GM21528 (cell line): Measurements from ENCODE around the gene COL4A2.
A peak's percentile ranks its signal among the peaks of the same experiment; 100 is the strongest.
"Not testable (repeated sequence)": the region's sequence is repeated elsewhere in the genome, so short reads cannot be mapped to it uniquely, and the experiment has no call there.

Experiments
- ATAC-seq: cut with Tn5 transposase; IDR thresholded peaks from one replicate; pipeline ENCODE4 v1.9.1; 2021; ENCODE audit warnings: mild to moderate bottlenecking, moderate library complexity; ENCODE audit not compliant: unreplicated experiment, low FRiP score

The COL4A2 gene

GRCh38 chr13:110447801-110448200, 140.7 kb downstream of the COL4A2 start:
- ATAC-seq, result no peak

- ATAC-seq, result no peak
These were observed 141.1 kb downstream of the COL4A2 start for GRCh38 chr13:110448230-110448629.

- no peak for ATAC-seq
These were observed 141.6 kb downstream of the COL4A2 start for GRCh38 chr13:110448677-110449076.

- no peak for ATAC-seq
These were observed 142.3 kb downstream of the COL4A2 start for GRCh38 chr13:110449219-110450015.

- no peak for ATAC-seq
These were observed 143.2 kb downstream of the COL4A2 start for GRCh38 chr13:110450016-110450900.

- no peak for ATAC-seq
These were observed 144.1 kb downstream of the COL4A2 start for GRCh38 chr13:110450941-110451730.

- not testable (repeated sequence) for ATAC-seq
These were observed 146.0 kb downstream of the COL4A2 start for GRCh38 chr13:110453091-110453490.

GRCh38 chr13:110453797-110454196, 146.7 kb downstream of the COL4A2 start:
- ATAC-seq, result no peak

GRCh38 chr13:110454227-110454859, 147.3 kb downstream of the COL4A2 start:
- ATAC-seq, result no peak

GRCh38 chr13:110454956-110455355, 147.9 kb downstream of the COL4A2 start:
- ATAC-seq, result no peak

- no peak for ATAC-seq
These were observed 148.4 kb downstream of the COL4A2 start for GRCh38 chr13:110455444-110455843.

GRCh38 chr13:110455941-110456340, 148.9 kb downstream of the COL4A2 start:
- peak; percentile 97 for ATAC-seq

GRCh38 chr13:110456550-110456949, 149.5 kb downstream of the COL4A2 start:
- no peak for ATAC-seq

GRCh38 chr13:110457361-110457760, 150.3 kb downstream of the COL4A2 start:
- ATAC-seq, result no peak

- no peak for ATAC-seq
These were observed 150.9 kb downstream of the COL4A2 start for GRCh38 chr13:110458017-110458416.

GRCh38 chr13:110458594-110459365, 151.7 kb downstream of the COL4A2 start:
- ATAC-seq, result no peak

- no peak for ATAC-seq
These were observed 155.0 kb downstream of the COL4A2 start for GRCh38 chr13:110462091-110462490.

- ATAC-seq, result no peak
These were observed 156.1 kb downstream of the COL4A2 start for GRCh38 chr13:110463156-110463555.

GRCh38 chr13:110463871-110464510, 156.9 kb downstream of the COL4A2 start:
- ATAC-seq, result no peak
